PC-9 (cell line): ENCODE data around the gene ZNF578. TPM values are rescaled to one million over a fixed set of nuclear protein-coding genes. Genes with fewer than 3 reads are reported as not detected.
A peak's percentile ranks its signal among the peaks of the same experiment; 100 is the strongest.
"Not testable (repeated sequence)": the region's sequence is repeated elsewhere in the genome, so short reads cannot be mapped to it uniquely, and the experiment has no call there.

Experiments
- BruUV-seq: library from RNA; stranded (reverse); fragments of 400-500 nt; replicated peaks from 2 replicates; lab custom pipeline; 2021; lab: Mats Ljungman, UMichigan
- CTCF ChIA-PET: fragments of 300-600 bp; sonication (Branson Sonifier 250); formaldehyde crosslinking; loops from one replicate; lab custom pipeline; 2022; ENCODE audit warnings: antibody characterized with exemption; lab: Charles Lee
- POLR2A ChIA-PET: fragments of 300-600 bp; sonication (Branson Sonifier 250); formaldehyde crosslinking; loops from one replicate; lab custom pipeline; 2022; ENCODE audit warnings: antibody characterized with exemption; ENCODE audit not compliant: unreplicated experiment; lab: Charles Lee
- DNase-seq, 2 experiments: peaks; one replicate each; pipeline versions ENCODE4 v3.0.0 to v3.0.0-alpha.2; 2015 to 2022; ENCODE audit warnings: mixed read lengths in 1 of 2
- H2AFZ ChIP-seq: fragments of 200-600 bp; sonication (generic); 2 replicates; pipeline ENCODE4 v1.8.1; 2017; ENCODE audit warnings: antibody characterized with exemption
- H3F3A ChIP-seq: fragments of 200-600 bp; sonication (generic); 2 replicates; pipeline ENCODE4 v1.8.1; 2017; ENCODE audit warnings: antibody characterized with exemption, mild to moderate bottlenecking, low read depth; ENCODE audit not compliant: insufficient read depth
- H3K27ac ChIP-seq: fragments of 200-600 bp; sonication (generic); 2 replicates; pipeline ENCODE4 v1.6.1; 2016; ENCODE audit warnings: mixed run types
- H3K27me3 ChIP-seq: fragments of 200-600 bp; sonication (generic); 2 replicates; pipeline ENCODE4 v1.6.1; 2016; ENCODE audit warnings: low read depth, mixed run types; ENCODE audit not compliant: insufficient read depth
- H3K36me3 ChIP-seq: fragments of 200-600 bp; sonication (generic); 2 replicates; pipeline ENCODE4 v1.6.1; 2016; ENCODE audit warnings: low read depth, mixed run types
- H3K4me1 ChIP-seq: fragments of 200-600 bp; sonication (generic); replicated peaks from 2 replicates; pipeline ENCODE4 v1.6.1; 2016; ENCODE audit warnings: mixed run types; ENCODE audit not compliant: insufficient read depth
- H3K4me2 ChIP-seq: fragments of 200-600 bp; sonication (generic); 2 replicates; pipeline ENCODE4 v1.6.1; 2017; ENCODE audit warnings: mixed run types
- H3K4me3 ChIP-seq: fragments of 200-600 bp; sonication (generic); 2 replicates; pipeline ENCODE4 v1.6.1; 2016; ENCODE audit warnings: mixed run types
- H3K79me2 ChIP-seq: fragments of 200-600 bp; sonication (generic); 2 replicates; pipeline ENCODE4 v1.6.1; 2017; ENCODE audit warnings: low read depth, mixed run types
- H3K9me2 ChIP-seq: fragments of 200-600 bp; sonication (generic); 2 replicates; pipeline ENCODE4 v1.8.1; 2017; ENCODE audit warnings: mild to moderate bottlenecking; ENCODE audit not compliant: insufficient read depth
- H3K9me3 ChIP-seq: fragments of 200-600 bp; sonication (generic); 2 replicates; pipeline ENCODE4 v1.8.1; 2016; ENCODE audit warnings: low read depth; ENCODE audit not compliant: insufficient read depth
- H4K20me1 ChIP-seq: fragments of 200-600 bp; sonication (generic); 2 replicates; pipeline ENCODE4 v1.8.1; 2017; ENCODE audit not compliant: insufficient read depth
- CTCF ChIP-seq: fragments of 200-600 bp; sonication (generic); conservative IDR thresholded peaks from 2 replicates; pipeline ENCODE4 v1.6.1; 2017; ENCODE audit warnings: mixed run types, antibody characterized with exemption, mild to moderate bottlenecking, moderate library complexity
- EZH2 ChIP-seq: fragments of 200-600 bp; sonication (generic); IDR thresholded peaks from 2 replicates; pipeline ENCODE4 v1.8.0; 2017; ENCODE audit warnings: antibody characterized with exemption, low read depth
- intact Hi-C: fragments of 100-400 bp; cut with micrococcal nuclease; formaldehyde crosslinking; loops from one replicate; pipeline ENCODE4 v1.10.0; 2022; ENCODE audit not compliant: unreplicated experiment
- total RNA-seq: library from RNA; stranded (reverse); gene quantifications from 2 replicates; pipeline ENCODE4 v1.2.3, GENCODE V29; 2021

The ZNF578 gene
- total RNA-seq, 1 experiment from 2014 or later: not detected

- Histone ChIP-seq H3K79me2 (peaks cover 23% of the 10 kb centered on the region), H2AFZ (peak overlapping the region; percentile 97), H3F3A (peaks cover 9% of the 10 kb centered on the region; the same call in 1 of the 2 replicates), H3K9me2 (no peaks in the 10 kb centered on the region), H3K4me2 (peak overlapping the region; percentile 99), H4K20me1 (no peaks in the 10 kb centered on the region), H3K27ac (peak overlapping the region; percentile 57), H3K9me3 (peaks cover 45% of the 10 kb centered on the region), H3K36me3 (peaks cover 11% of the 10 kb centered on the region; the same call in 1 of the 2 replicates), H3K4me3 (peak overlapping the region; percentile 89), H3K27me3 (no peaks in the 10 kb centered on the region), H3K4me1 (peaks cover 6% of the 10 kb centered on the region; the same call in 1 of the 2 replicates)
- POLR2A ChIA-PET: no interaction called here
- DNase-seq: peak in 1 of 2 experiments; percentile 7
- intact Hi-C loops: loop anchor here (1.0 kb wide), 1 partner anchor 207 kb away; the partner anchor contains the start of gene ZNF611
- CTCF ChIA-PET: no interaction called here
- BruUV-seq: TSS peak; percentile 92
- TF ChIP-seq CTCF: no peak
- no peak for TF ChIP-seq EZH2
These were observed 74.6 kb downstream of the ZNF578 start for GRCh38 chr19:52527956-52528351.

- no peaks in the 10 kb centered on the region for H3K9me2 ChIP-seq
- H3K4me3 ChIP-seq: no peak overlapping the region
- peaks cover 6% of the 10 kb centered on the region; the same call in 1 of the 2 replicates for H3K4me1 ChIP-seq
- no peaks in the 10 kb centered on the region for H3F3A ChIP-seq
- H3K27me3 ChIP-seq: no peaks in the 10 kb centered on the region
- peaks cover 23% of the 10 kb centered on the region for H3K79me2 ChIP-seq
- CTCF ChIA-PET: no interaction called here
- no peak overlapping the region for H3K4me2 ChIP-seq
- no TSS peak for BruUV-seq
- H3K27ac ChIP-seq: no peak overlapping the region
- POLR2A ChIA-PET: no interaction called here
- H3K9me3 ChIP-seq: peaks cover 22% of the 10 kb centered on the region
- TF ChIP-seq CTCF: no peak
- TF ChIP-seq EZH2: no peak
- no peaks in the 10 kb centered on the region for H4K20me1 ChIP-seq
- H3K36me3 ChIP-seq: peaks cover 31% of the 10 kb centered on the region
- no peak overlapping the region for H2AFZ ChIP-seq
- no peak for DNase-seq
- intact Hi-C loops: no loop called here
These were observed 79.1 kb downstream of the ZNF578 start for GRCh38 chr19:52532480-52532879.

GRCh38 chr19:52533901-52534300 lies 80.5 kb downstream of the ZNF578 start:
- H3K27ac ChIP-seq: no peak overlapping the region
- no peaks in the 10 kb centered on the region for H3K4me1 ChIP-seq
- intact Hi-C loops: no loop called here
- H3K9me3 ChIP-seq: peaks cover 27% of the 10 kb centered on the region
- no peak for TF ChIP-seq CTCF
- TF ChIP-seq EZH2: no peak
- no peak for DNase-seq
- no peak overlapping the region for H2AFZ ChIP-seq
- H3K36me3 ChIP-seq: peaks cover 31% of the 10 kb centered on the region
- H3K27me3 ChIP-seq: no peaks in the 10 kb centered on the region
- H3F3A ChIP-seq: no peaks in the 10 kb centered on the region
- H3K4me2 ChIP-seq: no peak overlapping the region
- no peak overlapping the region for H3K4me3 ChIP-seq
- peaks cover 12% of the 10 kb centered on the region; the same call in 1 of the 2 replicates for H3K79me2 ChIP-seq
- ChIA-PET POLR2A (no interaction called here), CTCF (no interaction called here)
- no TSS peak for BruUV-seq
- H3K9me2 ChIP-seq: no peaks in the 10 kb centered on the region
- no peaks in the 10 kb centered on the region for H4K20me1 ChIP-seq

- H3K27ac ChIP-seq, H3K79me2 ChIP-seq, H3K4me1 ChIP-seq, H4K20me1 ChIP-seq, intact Hi-C loops, H3K4me3 ChIP-seq, BruUV-seq, H3K4me2 ChIP-seq, POLR2A ChIA-PET, H3K27me3 ChIP-seq, H3F3A ChIP-seq, H2AFZ ChIP-seq, CTCF ChIA-PET, H3K9me2 ChIP-seq, DNase-seq: not testable (repeated sequence)
- Histone ChIP-seq H3K36me3 (peaks cover 38% of the 10 kb centered on the region), H3K9me3 (peaks cover 24% of the 10 kb centered on the region)
These were observed 82.0 kb downstream of the ZNF578 start for GRCh38 chr19:52535385-52535770.
